Loucy (cell line): Measurements from ENCODE around the gene ZNRF3.

Experiments used
- H2AFZ ChIP-seq: fragments of 200-600 bp; sonication (generic); 2 replicates; pipeline ENCODE4 v1.6.0; 2016; ENCODE audit warnings: antibody characterized with exemption, mild to moderate bottlenecking, low read length, moderate library complexity
- H3F3A ChIP-seq: fragments of 200-600 bp; 2 replicates; pipeline ENCODE4 v1.6.0; 2016; ENCODE audit warnings: antibody characterized with exemption, low read depth, mild to moderate bottlenecking
- H3K27me3 ChIP-seq: fragments of 200-600 bp; sonication (generic); 2 replicates; pipeline ENCODE4 v1.6.1; 2014; ENCODE audit warnings: low read length, mild to moderate bottlenecking; ENCODE audit not compliant: insufficient read depth, poor library complexity, severe bottlenecking
- H3K36me3 ChIP-seq: fragments of 200-600 bp; sonication (generic); 2 replicates; pipeline ENCODE4 v1.6.1; 2016; ENCODE audit warnings: low read length; ENCODE audit not compliant: insufficient read depth
- H3K4me1 ChIP-seq: fragments of 200-600 bp; sonication (generic); 2 replicates; pipeline ENCODE4 v1.5.1; 2014; ENCODE audit warnings: low read length, mild to moderate bottlenecking; ENCODE audit not compliant: insufficient read depth, poor library complexity, severe bottlenecking
- H3K4me2 ChIP-seq: fragments of 200-600 bp; sonication (generic); 2 replicates; pipeline ENCODE4 v1.6.0; 2014; ENCODE audit warnings: antibody characterized with exemption, low read length, low read depth, mild to moderate bottlenecking; ENCODE audit not compliant: poor library complexity, severe bottlenecking
- H3K4me3 ChIP-seq: fragments of 200-600 bp; sonication (generic); 2 replicates; pipeline ENCODE4 v1.5.1; 2014; ENCODE audit warnings: low read length, mild to moderate bottlenecking, mixed read lengths; ENCODE audit not compliant: poor library complexity, severe bottlenecking
- H3K79me2 ChIP-seq: fragments of 200-600 bp; sonication (generic); 2 replicates; pipeline ENCODE4 v1.6.1; 2014; ENCODE audit warnings: low read length; ENCODE audit not compliant: insufficient read depth
- H3K9ac ChIP-seq: fragments of 200-600 bp; sonication (generic); 2 replicates; pipeline ENCODE4 v1.6.0; 2014; ENCODE audit warnings: mild to moderate bottlenecking, low read depth, low read length, moderate library complexity; ENCODE audit not compliant: poor library complexity, severe bottlenecking
- H3K9me2 ChIP-seq: fragments of 200-600 bp; sonication (generic); replicated peaks from 2 replicates; pipeline ENCODE4 v1.6.1; 2016; ENCODE audit warnings: low read depth, low read length, mixed read lengths
- H3K9me3 ChIP-seq: fragments of 200-600 bp; sonication (generic); 2 replicates; pipeline ENCODE4 v1.6.1; 2014; ENCODE audit warnings: mild to moderate bottlenecking, antibody characterized with exemption, low read length, low read depth; ENCODE audit not compliant: insufficient read depth
- H4K20me1 ChIP-seq: fragments of 200-600 bp; sonication (generic); 2 replicates; pipeline ENCODE4 v1.6.0; 2014; ENCODE audit warnings: antibody characterized with exemption, low read length, mild to moderate bottlenecking; ENCODE audit not compliant: insufficient read depth, poor library complexity, severe bottlenecking
- EZH2phosphoT487 ChIP-seq: fragments of 200-600 bp; IDR thresholded peaks from 2 replicates; pipeline ENCODE4 v1.6.1; 2018; ENCODE audit warnings: antibody characterized with exemption, mild to moderate bottlenecking, moderate library complexity, borderline replicate concordance
- TF ChIP-seq, protein P1 (sequence below): fragments of 200-600 bp; sonication (generic); conservative IDR thresholded peaks from 2 replicates; pipeline ENCODE4 v1.5.1; 2014; ENCODE audit warnings: mild to moderate bottlenecking, antibody characterized with exemption, low read length

ZNRF3 gene

DNA sequence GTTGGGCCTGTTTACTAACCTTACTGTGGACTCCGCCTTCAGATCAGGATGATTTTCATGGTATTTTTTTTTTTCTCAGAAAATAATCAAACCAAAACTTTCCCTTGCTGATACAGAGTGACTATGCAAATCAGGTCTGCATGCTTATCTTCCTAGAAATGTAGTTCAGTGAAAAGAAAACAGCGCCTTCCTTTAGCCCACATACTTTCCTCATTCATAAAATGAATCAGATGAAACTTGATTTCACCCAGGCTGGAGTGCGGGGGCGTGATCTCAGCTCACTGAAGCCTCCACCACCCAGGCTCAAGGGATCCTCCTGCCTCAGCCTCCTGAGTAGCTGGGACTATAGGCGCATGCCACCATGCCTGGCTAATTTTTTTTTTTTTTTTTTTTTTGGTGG, 26.0 kb downstream of the ZNRF3 start:
- Histone ChIP-seq H3K79me2 (peaks cover 77% of the 10 kb centered on the region; the same call in 1 of the 2 replicates), H4K20me1 (peaks cover 7% of the 10 kb centered on the region), H3K36me3 (no peaks in the 10 kb centered on the region), H3F3A (no peaks in the 10 kb centered on the region), H2AFZ (no peak overlapping the region), H3K9me3 (no peaks in the 10 kb centered on the region), H3K9ac (no peak overlapping the region), H3K9me2 (no peaks in the 10 kb centered on the region), H3K27me3 (no peaks in the 10 kb centered on the region), H3K4me1 (peaks cover 18% of the 10 kb centered on the region), H3K4me2 (no peak overlapping the region), H3K4me3 (no peak overlapping the region)
- TF ChIP-seq, protein P1, sequence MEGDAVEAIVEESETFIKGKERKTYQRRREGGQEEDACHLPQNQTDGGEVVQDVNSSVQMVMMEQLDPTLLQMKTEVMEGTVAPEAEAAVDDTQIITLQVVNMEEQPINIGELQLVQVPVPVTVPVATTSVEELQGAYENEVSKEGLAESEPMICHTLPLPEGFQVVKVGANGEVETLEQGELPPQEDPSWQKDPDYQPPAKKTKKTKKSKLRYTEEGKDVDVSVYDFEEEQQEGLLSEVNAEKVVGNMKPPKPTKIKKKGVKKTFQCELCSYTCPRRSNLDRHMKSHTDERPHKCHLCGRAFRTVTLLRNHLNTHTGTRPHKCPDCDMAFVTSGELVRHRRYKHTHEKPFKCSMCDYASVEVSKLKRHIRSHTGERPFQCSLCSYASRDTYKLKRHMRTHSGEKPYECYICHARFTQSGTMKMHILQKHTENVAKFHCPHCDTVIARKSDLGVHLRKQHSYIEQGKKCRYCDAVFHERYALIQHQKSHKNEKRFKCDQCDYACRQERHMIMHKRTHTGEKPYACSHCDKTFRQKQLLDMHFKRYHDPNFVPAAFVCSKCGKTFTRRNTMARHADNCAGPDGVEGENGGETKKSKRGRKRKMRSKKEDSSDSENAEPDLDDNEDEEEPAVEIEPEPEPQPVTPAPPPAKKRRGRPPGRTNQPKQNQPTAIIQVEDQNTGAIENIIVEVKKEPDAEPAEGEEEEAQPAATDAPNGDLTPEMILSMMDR, result no peak
- no peak for TF ChIP-seq EZH2phosphoT487

- Histone ChIP-seq H3K9ac (no peak overlapping the region), H2AFZ (no peak overlapping the region), H3K27me3 (no peaks in the 10 kb centered on the region), H3K4me1 (peaks cover 8% of the 10 kb centered on the region), H3F3A (no peaks in the 10 kb centered on the region), H3K79me2 (peaks cover 75% of the 10 kb centered on the region; the same call in 1 of the 2 replicates), H3K36me3 (no peaks in the 10 kb centered on the region), H3K9me2 (no peaks in the 10 kb centered on the region), H3K4me3 (no peak overlapping the region), H3K9me3 (no peaks in the 10 kb centered on the region), H3K4me2 (no peak overlapping the region), H4K20me1 (peaks cover 5% of the 10 kb centered on the region)
- TF ChIP-seq, protein P1, result no peak
- TF ChIP-seq EZH2phosphoT487, result no peak
Observed at GRCh38 chr22:28910569-28911303, 27.4 kb downstream of the ZNRF3 start.

GRCh38 chr22:28911304-28911690, 27.9 kb downstream of the ZNRF3 start:
- Histone ChIP-seq H3K79me2 (peaks cover 71% of the 10 kb centered on the region; the same call in 1 of the 2 replicates), H3F3A (no peaks in the 10 kb centered on the region), H3K9me2 (no peaks in the 10 kb centered on the region), H3K4me1 (peaks cover 8% of the 10 kb centered on the region), H3K4me3 (no peak overlapping the region), H2AFZ (no peak overlapping the region), H3K27me3 (no peaks in the 10 kb centered on the region), H3K9me3 (no peaks in the 10 kb centered on the region), H3K9ac (no peak overlapping the region), H3K4me2 (no peak overlapping the region), H4K20me1 (peaks cover 5% of the 10 kb centered on the region), H3K36me3 (no peaks in the 10 kb centered on the region)
- TF ChIP-seq, protein P1, result no peak
